ENCODE measurements around the gene NBAS.
"Not testable (repeated sequence)": the region's sequence is repeated elsewhere in the genome, so short reads cannot be mapped to it uniquely, and the experiment has no call there.

NBAS gene

DNA sequence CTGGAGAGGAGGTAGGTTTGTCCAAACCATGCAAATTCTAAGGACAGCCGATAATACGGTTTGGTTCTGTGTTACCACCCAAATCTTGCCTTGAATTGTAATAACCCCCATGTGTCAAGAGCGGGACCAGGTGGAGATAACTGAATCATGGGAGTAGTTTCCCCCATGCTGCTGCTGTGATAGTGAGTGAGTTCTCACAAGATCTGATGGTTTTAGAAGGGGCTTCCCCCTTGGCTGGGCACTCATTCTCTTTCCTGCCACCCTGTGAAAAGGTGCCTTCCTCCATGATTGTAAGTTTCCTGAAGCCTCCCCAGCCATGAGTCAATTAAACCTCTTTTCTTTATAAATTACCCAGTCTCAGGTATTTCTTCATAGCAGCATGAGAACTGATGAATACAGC is 295.2 kb downstream of the NBAS start:
- H3K36me3 Mint-ChIP-seq (ENCODE audit: low read depth): peaks cover 44% of the 10 kb centered on the region
- H3K9me3 Mint-ChIP-seq: no peaks in the 10 kb centered on the region
- no peak overlapping the region for H3K4me3 Mint-ChIP-seq
- no peaks in the 10 kb centered on the region for H3K27me3 Mint-ChIP-seq
- intact Hi-C loops (cut with micrococcal nuclease): no loop called here
- H3K27ac Mint-ChIP-seq: no peak overlapping the region
- no peaks in the 10 kb centered on the region for H3K4me1 Mint-ChIP-seq (ENCODE audit: low read depth)

DNA sequence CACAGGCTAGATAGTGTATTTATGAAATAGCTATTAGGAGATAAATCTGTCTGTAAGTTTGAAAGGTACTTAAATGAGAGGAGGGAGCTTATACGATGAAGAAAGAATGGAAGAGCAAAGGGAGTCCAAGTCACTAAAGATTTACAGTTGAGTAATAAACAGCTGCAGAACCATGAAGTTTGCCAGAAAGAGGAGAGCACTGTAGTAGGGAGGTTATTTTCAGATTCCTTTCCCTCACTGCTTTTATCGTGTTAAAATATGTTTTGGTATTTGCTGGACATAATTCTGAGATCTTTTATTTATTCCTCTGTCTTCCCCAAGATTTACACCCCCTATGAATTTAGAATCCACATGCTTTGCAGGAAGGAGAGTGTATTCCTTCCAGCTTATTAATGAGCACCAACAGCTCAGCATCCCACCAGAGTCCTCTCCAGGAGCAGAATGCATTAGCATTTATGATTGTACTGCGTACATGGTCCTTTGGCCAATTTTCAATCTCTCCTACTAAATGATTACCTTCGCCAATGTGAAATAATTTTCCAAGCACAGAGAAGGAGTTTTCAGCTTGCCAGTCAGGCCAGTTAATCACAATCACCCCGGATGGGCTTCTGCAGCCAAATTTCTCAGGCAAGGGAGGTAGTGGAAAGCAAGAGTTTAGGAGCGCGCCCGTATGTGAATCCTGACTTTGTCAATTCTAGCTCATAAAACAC is 297.0 kb downstream of the NBAS start:
- Mint-ChIP-seq H3K36me3 (ENCODE audit: low read depth) (peaks cover 55% of the 10 kb centered on the region), H3K4me3 (no peak overlapping the region), H3K27me3 (no peaks in the 10 kb centered on the region), H3K4me1 (ENCODE audit: low read depth) (no peaks in the 10 kb centered on the region), H3K27ac (no peak overlapping the region), H3K9me3 (peaks cover 16% of the 10 kb centered on the region)
- intact Hi-C loops (cut with micrococcal nuclease): no loop called here

DNA sequence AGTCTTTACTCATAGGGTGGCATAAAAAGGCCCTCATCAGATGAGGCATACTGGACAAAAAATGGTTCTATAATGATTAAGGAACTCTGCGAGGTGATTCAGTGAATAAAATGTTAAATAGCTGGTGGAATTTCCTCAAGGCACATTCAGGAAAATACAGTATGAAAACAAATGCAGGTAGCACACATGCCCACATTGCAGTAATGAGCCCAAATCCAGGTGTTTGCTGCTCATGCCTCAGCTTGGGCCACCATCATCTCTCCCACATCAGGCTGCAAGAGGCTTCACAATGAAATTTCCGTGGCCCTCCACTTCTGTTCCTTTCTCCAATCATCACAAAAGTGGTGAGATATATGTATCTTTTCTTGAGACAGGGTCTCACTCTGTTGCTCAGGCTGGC is 298.3 kb downstream of the NBAS start:
- Mint-ChIP-seq H3K27ac (no peak overlapping the region), H3K36me3 (ENCODE audit: low read depth) (peaks cover 59% of the 10 kb centered on the region), H3K4me1 (ENCODE audit: low read depth) (no peaks in the 10 kb centered on the region), H3K9me3 (peaks cover 29% of the 10 kb centered on the region), H3K4me3 (no peak overlapping the region), H3K27me3 (no peaks in the 10 kb centered on the region)
- intact Hi-C loops (cut with micrococcal nuclease): no loop called here

DNA sequence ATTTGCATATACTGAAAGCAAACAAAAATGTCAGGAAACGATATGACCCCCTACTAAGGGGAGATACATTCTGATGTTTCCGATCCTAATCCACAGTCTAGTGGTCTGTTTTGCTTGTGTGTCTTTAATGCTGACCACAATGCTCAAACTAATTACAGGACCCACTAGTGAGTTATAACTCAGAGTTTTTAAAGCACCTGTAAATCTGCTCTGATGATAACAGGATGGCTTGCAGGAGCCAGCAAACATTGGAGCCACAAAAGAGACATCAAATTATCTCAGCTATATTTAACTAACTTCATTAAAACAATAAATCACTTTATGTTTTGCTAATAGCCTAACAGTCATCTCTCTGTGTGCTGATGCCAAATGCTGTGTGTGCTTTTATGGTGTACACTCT is 300.3 kb downstream of the NBAS start:
- intact Hi-C loops (cut with micrococcal nuclease): no loop called here
- Mint-ChIP-seq H3K27ac (no peak overlapping the region), H3K27me3 (no peaks in the 10 kb centered on the region), H3K4me1 (ENCODE audit: low read depth) (no peaks in the 10 kb centered on the region), H3K36me3 (ENCODE audit: low read depth) (peaks cover 54% of the 10 kb centered on the region), H3K9me3 (peaks cover 36% of the 10 kb centered on the region), H3K4me3 (no peak overlapping the region)

DNA sequence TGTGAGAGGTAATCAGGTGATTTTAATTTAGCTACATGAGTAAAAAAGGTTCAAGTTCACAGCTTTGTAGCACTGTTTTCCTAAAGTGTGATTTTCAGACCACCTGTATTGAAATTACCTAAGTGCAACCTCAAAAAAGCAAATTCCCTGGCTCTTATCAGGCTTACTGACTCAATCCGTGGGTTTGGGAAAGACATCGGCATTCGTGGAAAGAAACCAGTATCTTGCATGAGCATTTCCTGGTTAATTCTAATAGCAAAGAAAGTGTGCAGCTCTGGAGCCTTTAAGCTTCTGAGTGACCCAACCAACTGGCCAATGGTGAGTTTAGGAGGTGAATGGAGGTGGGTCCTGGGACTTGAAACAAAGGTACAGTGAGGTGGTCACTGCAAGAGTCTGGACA is 300.9 kb downstream of the NBAS start:
- Mint-ChIP-seq H3K27ac (no peak overlapping the region), H3K27me3 (no peaks in the 10 kb centered on the region), H3K4me1 (ENCODE audit: low read depth) (no peaks in the 10 kb centered on the region), H3K4me3 (no peak overlapping the region), H3K9me3 (peaks cover 36% of the 10 kb centered on the region), H3K36me3 (ENCODE audit: low read depth) (peaks cover 49% of the 10 kb centered on the region)
- intact Hi-C loops (cut with micrococcal nuclease): no loop called here

DNA sequence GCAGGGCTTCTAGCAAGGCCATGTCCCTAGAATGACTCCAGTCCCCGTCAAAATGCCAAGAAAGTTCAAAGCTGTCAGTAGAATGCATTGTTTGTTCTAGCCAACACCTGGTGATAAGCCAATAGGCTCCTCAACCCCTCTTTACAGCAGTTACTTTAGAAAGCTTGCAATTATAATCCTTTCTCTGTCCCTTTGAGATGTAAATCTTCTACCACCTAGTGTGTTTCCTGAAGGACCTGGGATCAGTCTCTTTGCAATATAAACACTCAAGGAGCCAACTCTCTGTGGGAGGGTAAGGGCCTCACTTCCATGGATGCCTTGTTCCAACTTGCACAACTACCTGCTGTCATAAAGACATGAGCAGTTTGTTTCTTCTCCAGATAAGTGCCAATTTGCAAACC is 301.8 kb downstream of the NBAS start:
- H3K36me3 Mint-ChIP-seq (ENCODE audit: low read depth): peaks cover 43% of the 10 kb centered on the region
- no peaks in the 10 kb centered on the region for H3K27me3 Mint-ChIP-seq
- peaks cover 36% of the 10 kb centered on the region for H3K9me3 Mint-ChIP-seq
- H3K4me1 Mint-ChIP-seq (ENCODE audit: low read depth): no peaks in the 10 kb centered on the region
- intact Hi-C loops (cut with micrococcal nuclease): no loop called here
- no peak overlapping the region for H3K4me3 Mint-ChIP-seq
- no peak overlapping the region for H3K27ac Mint-ChIP-seq

DNA sequence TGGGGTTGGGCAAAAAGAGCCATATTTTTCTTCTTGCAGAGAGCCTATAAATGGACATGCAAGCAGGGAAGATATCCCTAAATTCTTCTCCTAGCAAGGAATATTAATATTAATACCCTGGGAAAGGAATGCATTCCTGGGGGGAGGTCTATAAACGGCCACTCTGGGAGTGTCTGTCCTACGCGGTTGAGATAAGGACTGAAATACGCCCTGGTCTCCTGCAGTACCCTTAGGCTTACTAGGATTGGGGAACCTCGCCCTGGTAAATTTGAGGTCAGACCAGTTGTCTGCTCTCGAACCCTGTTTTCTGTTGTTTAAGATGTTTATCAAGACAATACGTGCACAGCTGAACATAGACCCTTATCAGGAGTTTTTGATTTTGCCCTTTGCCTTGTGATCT is 302.7 kb downstream of the NBAS start:
- Mint-ChIP-seq H3K9me3 (peaks cover 36% of the 10 kb centered on the region), H3K36me3 (ENCODE audit: low read depth) (peaks cover 34% of the 10 kb centered on the region)
- H3K27me3 Mint-ChIP-seq; H3K27ac Mint-ChIP-seq; H3K4me3 Mint-ChIP-seq; H3K4me1 Mint-ChIP-seq (ENCODE audit: low read depth); intact Hi-C loops (cut with micrococcal nuclease): not testable (repeated sequence)

DNA sequence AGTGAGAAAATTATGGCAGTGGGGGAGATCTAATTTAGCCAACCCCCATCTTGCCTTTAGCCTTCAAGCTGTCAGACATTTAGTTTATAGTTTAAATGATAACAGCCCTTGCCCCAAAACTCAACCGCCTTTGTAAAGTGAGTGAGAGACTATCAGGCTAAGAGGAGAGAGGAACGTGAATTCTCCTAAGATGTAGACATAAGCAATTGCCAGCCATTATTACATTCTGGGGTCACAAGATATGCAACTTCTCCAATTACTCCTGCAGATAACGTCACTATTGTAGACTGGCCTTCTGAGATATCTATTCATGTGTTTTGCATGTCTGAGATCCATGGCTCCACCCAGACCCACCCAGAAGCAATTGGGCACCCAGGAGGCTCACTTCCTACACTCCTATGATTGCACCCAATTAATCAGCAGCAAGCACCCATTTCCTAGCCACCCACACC is 307.3 kb downstream of the NBAS start:
- Mint-ChIP-seq H3K27me3 (no peaks in the 10 kb centered on the region), H3K4me1 (ENCODE audit: low read depth) (no peaks in the 10 kb centered on the region), H3K9me3 (peaks cover 18% of the 10 kb centered on the region), H3K4me3 (no peak overlapping the region), H3K27ac (no peak overlapping the region), H3K36me3 (ENCODE audit: low read depth) (peaks cover 10% of the 10 kb centered on the region)
- intact Hi-C loops (cut with micrococcal nuclease): no loop called here

DNA sequence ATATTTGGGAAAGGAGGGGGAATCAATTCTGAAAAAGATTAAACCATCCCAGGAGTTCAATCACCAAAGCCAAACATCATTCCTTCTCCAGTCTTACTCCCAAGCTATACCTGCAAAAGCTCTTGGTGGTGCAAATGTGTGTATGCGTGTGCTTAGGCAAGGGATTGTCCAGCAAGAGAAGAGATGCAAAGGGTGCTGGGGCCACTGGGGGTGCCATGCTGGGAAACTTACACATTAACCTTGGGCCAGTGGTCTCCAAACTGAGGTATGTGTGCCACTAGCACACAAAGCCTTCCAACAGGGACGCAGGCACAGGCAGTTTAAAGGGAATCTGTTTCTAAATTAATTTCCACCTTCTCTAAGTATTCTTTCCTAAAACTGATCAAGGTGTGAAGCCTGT is 307.9 kb downstream of the NBAS start:
- no peaks in the 10 kb centered on the region for H3K4me1 Mint-ChIP-seq (ENCODE audit: low read depth)
- H3K9me3 Mint-ChIP-seq: peaks cover 14% of the 10 kb centered on the region
- no peak overlapping the region for H3K4me3 Mint-ChIP-seq
- peaks cover 4% of the 10 kb centered on the region for H3K36me3 Mint-ChIP-seq (ENCODE audit: low read depth)
- H3K27me3 Mint-ChIP-seq: no peaks in the 10 kb centered on the region
- intact Hi-C loops (cut with micrococcal nuclease): no loop called here
- no peak overlapping the region for H3K27ac Mint-ChIP-seq

DNA sequence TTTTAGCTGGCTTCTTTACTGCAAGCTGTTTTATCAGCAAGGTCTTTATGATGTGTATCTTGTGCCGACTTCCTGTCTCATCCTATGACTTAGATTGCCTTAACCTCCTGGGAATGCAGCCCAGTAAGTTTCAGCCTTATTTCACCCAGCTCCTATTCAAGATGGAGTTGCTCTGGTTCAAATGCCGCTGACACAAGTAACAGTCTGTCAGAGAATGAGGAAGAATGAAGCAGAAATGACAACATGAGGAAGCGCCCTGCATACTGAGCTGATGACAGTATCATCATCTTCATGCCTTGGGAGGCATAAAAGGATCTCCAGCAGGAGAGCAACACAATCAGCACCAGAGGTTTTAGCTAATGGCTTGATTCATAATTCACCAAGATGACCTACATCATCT is 309.4 kb downstream of the NBAS start:
- no peak overlapping the region for H3K27ac Mint-ChIP-seq
- H3K27me3 Mint-ChIP-seq: no peaks in the 10 kb centered on the region
- no peaks in the 10 kb centered on the region for H3K36me3 Mint-ChIP-seq (ENCODE audit: low read depth)
- intact Hi-C loops (cut with micrococcal nuclease): no loop called here
- peaks cover 16% of the 10 kb centered on the region for H3K9me3 Mint-ChIP-seq
- H3K4me3 Mint-ChIP-seq: no peak overlapping the region
- H3K4me1 Mint-ChIP-seq (ENCODE audit: low read depth): no peaks in the 10 kb centered on the region

DNA sequence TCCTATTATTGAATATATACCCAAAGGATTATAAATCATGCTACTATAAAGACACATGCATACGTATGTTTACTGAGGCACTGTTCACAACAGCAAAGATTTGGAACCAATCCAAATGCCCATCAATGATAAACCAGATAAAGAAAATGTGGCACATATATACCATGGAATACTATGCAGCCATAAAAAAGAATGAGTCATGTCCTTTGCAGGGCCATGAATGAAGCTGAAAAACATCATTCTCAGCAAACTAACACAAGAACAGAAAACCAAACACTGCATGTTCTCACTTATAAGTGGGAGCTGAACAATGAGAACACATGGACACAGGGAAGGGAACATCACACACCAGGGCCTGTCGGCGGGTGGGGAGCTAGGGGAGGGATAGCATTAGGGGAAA is 310.2 kb downstream of the NBAS start:
- H3K4me1 Mint-ChIP-seq (ENCODE audit: low read depth); H3K4me3 Mint-ChIP-seq; H3K27ac Mint-ChIP-seq; H3K27me3 Mint-ChIP-seq; H3K36me3 Mint-ChIP-seq (ENCODE audit: low read depth); intact Hi-C loops (cut with micrococcal nuclease): not testable (repeated sequence)
- peaks cover 16% of the 10 kb centered on the region for H3K9me3 Mint-ChIP-seq

DNA sequence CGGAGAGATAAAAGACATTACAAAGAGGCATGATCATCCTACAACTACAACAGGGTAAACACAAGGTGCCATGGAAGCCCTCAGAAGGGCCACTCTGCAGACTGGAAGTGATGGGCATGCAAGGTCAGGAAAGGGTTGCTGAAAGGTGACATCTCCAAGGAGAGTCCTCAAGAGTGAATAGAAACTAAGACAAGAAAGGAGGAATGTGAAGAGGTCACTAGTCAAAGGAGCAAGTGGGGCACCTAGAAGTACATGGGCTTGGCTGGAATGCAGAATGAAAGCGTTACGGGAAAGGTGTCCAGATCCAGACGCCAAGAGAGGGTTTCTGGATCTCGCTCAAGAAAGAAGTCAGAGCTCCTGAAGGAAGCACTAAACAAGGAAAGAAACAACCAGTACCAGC is 314.3 kb downstream of the NBAS start:
- H3K4me3 Mint-ChIP-seq: no peak overlapping the region
- intact Hi-C loops (cut with micrococcal nuclease): no loop called here
- H3K4me1 Mint-ChIP-seq (ENCODE audit: low read depth): no peaks in the 10 kb centered on the region
- H3K27ac Mint-ChIP-seq: no peak overlapping the region
- H3K27me3 Mint-ChIP-seq: no peaks in the 10 kb centered on the region
- no peaks in the 10 kb centered on the region for H3K36me3 Mint-ChIP-seq (ENCODE audit: low read depth)
- peaks cover 16% of the 10 kb centered on the region for H3K9me3 Mint-ChIP-seq

DNA sequence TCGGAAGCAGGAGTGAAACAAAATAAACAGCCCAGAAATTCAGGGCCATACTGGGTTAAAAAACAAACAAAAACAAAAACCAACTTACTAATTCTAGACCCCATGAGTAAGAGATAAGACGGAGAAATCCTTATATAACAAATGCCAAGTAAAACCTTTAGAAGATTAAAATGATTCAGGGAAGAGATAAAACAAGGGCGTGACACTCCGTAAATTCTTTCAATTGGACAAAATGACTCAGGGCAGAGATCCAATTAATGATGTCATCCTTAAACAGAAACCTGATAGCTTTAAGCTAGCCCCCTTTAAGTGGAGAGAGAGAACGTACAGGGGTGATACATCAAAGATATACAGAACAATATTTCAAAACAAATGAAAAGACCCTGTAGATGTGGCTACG is 317.4 kb downstream of the NBAS start:
- Mint-ChIP-seq H3K36me3 (ENCODE audit: low read depth) (peaks cover 4% of the 10 kb centered on the region), H3K4me1 (ENCODE audit: low read depth) (no peaks in the 10 kb centered on the region)

DNA sequence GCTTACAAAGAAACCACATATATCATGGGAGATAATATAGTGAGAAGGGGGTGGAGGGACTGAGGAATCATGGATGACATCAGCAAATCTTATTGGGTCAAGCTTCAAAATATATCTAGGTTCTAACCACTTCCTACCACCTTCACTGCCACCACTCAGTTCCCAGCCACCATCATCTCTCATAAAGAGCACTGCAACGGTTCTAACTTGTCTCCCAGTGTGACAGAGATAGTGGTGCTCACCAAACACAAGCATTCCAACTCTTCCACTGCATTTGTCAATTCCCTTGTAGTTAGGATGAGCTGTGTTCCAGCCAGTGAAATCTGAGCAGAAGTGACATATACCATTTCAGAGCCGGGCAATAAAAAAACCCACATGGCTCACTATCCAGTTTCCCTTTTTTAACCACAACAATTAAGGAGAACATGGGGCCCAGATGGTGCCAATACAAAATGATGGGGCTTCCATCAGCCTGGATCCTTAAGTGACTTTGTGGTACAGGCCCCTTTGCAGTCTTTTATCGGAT is 318.1 kb downstream of the NBAS start:
- H3K4me1 Mint-ChIP-seq (ENCODE audit: low read depth): peaks cover 3% of the 10 kb centered on the region
- no peaks in the 10 kb centered on the region for H3K27me3 Mint-ChIP-seq
- H3K9me3 Mint-ChIP-seq: peaks cover 10% of the 10 kb centered on the region
- peaks cover 8% of the 10 kb centered on the region for H3K36me3 Mint-ChIP-seq (ENCODE audit: low read depth)
- no peak overlapping the region for H3K27ac Mint-ChIP-seq
- H3K4me3 Mint-ChIP-seq: no peak overlapping the region
- intact Hi-C loops (cut with micrococcal nuclease): no loop called here

More for the DNA sequence above, 317.4 kb downstream of the NBAS start:
- H3K27me3 Mint-ChIP-seq: no peaks in the 10 kb centered on the region
- no peak overlapping the region for H3K4me3 Mint-ChIP-seq
- peaks cover 16% of the 10 kb centered on the region for H3K9me3 Mint-ChIP-seq
- no peak overlapping the region for H3K27ac Mint-ChIP-seq
- intact Hi-C loops (cut with micrococcal nuclease): no loop called here

DNA sequence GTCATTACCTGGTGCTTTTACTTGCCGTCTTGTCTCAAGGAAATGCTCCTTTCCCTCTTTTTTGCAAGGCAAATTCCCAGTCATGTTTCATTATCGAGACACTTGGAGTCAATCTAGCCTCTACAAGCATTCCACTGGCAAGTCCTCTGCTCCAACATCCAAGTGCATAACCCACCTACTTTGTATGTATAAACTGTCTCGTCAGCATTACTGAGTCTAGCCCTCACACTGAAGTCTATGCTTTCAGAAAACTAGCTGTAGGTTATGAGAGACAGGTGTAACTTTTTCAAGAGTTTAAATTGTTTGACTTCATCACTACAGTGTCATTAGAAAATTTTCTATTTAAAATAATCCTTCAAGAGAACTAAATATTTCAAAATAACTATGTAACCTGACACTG is 319.2 kb downstream of the NBAS start:
- Mint-ChIP-seq H3K4me1 (ENCODE audit: low read depth) (peaks cover 6% of the 10 kb centered on the region), H3K27me3 (no peaks in the 10 kb centered on the region), H3K9me3 (peaks cover 2% of the 10 kb centered on the region), H3K27ac (no peak overlapping the region), H3K36me3 (ENCODE audit: low read depth) (peaks cover 11% of the 10 kb centered on the region), H3K4me3 (no peak overlapping the region)
- intact Hi-C loops (cut with micrococcal nuclease): no loop called here

Measured in dendritic cell treated with granulocyte-macrophage colony-stimulating factor and Interleukin-4, amounts not matched to agents 40 ng/mL and 50 ng/mL, for 4 days (primary cell).